OCI-M2 (cell line): ENCODE measurements around the gene MAP2K5.

Source experiments
- DNase-seq: peaks from one replicate; lab custom pipeline; 2025; ENCODE audit not compliant: unreplicated experiment; lab: John Stamatoyannopoulos, UW

The MAP2K5 gene

DNA sequence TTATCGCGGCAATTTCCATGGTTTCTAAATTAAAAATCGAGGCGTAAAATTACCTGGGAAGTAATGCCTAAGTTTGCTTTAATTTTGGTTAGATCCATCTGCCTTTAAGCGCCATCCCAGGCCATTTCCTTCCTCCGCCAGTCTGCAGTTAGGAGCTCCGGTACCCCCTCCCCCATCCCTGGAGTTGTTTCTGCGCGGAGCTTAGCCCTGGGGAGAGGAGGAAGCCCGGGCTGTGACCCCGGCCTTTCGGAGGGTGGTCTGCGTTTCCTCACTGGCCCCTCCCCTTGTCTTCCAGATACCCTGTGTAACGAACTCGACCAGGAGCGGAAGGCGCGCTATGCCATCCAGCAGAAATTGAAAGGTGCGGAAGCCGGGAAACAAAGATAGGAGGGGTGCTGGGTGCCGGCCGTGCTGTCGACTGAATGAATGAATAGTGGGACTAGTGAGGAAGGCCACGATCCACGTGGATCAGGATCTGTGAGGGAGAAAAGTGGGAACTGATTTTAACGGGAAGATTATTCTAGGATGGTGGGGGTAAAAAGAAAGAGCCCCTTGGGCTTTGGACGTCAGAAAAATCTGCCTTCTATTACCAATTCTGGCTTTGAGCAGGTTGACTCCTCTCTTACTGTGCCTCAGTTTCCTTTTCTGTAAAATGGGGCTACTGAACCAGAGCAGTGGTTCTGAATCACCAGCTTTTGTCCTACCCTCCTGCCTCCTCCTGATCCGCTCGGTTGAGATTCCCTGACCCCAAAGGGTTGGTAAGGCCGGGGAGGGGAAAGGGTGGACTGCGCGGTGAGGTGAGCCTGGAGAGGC, 290.6 kb downstream of the MAP2K5 start:
- DNase-seq: no peak

- DNase-seq: no peak
Observed at GRCh38 chr15:67833710-67834511, 291.4 kb downstream of the MAP2K5 start.

DNA sequence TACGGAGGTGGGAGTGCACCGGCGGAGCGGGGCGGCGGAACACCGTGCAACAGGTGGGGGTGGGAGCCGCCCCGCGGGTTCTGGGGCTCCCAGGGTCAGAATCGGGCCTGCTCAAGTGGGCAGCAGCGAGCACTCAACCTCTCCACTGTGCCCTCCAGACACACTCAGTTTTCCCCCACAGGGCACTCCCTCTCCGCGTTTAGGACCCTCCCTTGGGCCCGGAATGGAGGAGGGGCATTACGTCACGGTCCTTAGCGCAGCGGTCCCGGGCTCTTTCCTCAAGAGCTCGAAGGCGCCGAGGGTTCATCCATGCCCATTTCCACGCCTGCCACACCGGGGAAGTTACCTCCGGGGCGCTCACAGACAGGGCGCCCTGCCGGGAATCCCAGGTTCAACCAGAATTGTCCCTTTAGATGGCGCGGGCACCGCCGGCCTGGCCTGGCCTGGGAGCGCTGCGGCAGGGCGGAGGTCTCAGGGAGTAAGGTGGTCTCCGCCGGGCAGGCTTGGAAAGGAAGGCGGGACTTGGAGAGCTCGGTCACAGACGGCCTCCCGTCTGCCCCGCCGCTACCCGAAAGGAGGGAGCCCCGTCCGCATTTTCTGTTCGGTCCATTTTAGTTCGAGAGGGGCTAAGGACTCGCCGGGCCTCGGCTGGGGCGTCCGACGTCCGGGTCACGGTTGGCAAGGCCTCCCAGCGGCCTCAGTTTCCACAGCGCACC, 292.2 kb downstream of the MAP2K5 start:
- no peak for DNase-seq

GRCh38 chr15:67835297-67836133, 293.0 kb downstream of the MAP2K5 start:
- DNase-seq: no peak

GRCh38 chr15:67836134-67836455, 293.6 kb downstream of the MAP2K5 start:
- no peak for DNase-seq

- DNase-seq: no peak
Observed at GRCh38 chr15:67836477-67836876, 294.0 kb downstream of the MAP2K5 start.

- no peak for DNase-seq
Observed at GRCh38 chr15:67836955-67837354, 294.5 kb downstream of the MAP2K5 start.

DNA sequence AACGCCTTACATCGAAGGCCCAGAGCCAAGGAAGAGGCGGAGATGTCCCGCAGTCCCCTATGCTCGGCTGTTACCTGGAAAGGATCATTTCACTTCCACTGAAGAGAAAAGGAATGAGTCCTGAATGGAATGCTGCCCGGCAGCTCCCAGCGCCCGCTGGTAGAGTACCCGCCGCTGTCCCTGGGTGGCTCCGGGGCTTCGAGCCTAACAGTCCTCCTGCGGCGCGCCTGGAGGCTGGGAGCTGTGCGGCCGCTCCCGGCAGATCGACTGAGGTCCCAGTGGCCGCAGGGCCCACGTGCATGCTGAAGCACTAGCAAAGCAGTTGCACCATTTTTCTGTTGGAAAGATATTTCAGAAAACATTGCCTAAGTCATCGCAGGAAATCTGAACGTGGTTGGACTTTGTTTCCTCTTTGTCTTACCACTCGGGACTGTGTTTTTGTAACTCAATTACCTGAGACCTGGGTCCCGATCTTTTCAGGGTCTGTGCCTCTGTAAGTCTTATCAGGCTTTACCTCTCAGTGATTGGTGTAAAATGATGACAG, 296.4 kb downstream of the MAP2K5 start:
- no peak for DNase-seq

GRCh38 chr15:67839499-67839928, 297.0 kb downstream of the MAP2K5 start:
- DNase-seq: no peak

- DNase-seq: peak; percentile 75
Observed at GRCh38 chr15:67839929-67840748, 297.6 kb downstream of the MAP2K5 start, which contains the start of gene RNU6-1. RNU6-1 (minus strand) TSS chr15:67840045.

GRCh38 chr15:67840749-67841512, 298.4 kb downstream of the MAP2K5 start:
- no peak for DNase-seq

GRCh38 chr15:67841513-67841762, 298.9 kb downstream of the MAP2K5 start:
- DNase-seq: no peak

DNA sequence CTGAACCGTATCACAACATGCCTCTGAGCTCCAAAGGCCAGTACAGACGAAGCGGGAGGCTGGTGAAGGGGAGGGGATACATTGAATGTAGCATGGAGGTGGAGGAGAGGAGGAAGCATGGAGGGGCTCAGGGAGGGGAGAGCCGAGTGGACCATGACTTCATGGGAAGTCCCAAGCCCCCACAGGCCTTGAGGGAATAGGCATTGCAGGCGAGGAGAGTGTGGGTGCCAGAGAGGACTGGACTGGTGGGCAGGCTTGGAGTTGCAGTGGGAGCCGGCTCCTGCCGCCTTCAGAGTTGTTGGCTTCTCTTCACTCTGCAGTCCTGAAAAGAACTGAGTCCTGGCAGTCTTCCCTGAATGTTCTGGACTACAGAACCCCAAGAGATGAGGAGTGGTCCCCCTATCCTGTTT, 300.6 kb downstream of the MAP2K5 start:
- DNase-seq: no peak

- DNase-seq: no peak
Observed at GRCh38 chr15:67843571-67844387, 301.3 kb downstream of the MAP2K5 start.

DNA sequence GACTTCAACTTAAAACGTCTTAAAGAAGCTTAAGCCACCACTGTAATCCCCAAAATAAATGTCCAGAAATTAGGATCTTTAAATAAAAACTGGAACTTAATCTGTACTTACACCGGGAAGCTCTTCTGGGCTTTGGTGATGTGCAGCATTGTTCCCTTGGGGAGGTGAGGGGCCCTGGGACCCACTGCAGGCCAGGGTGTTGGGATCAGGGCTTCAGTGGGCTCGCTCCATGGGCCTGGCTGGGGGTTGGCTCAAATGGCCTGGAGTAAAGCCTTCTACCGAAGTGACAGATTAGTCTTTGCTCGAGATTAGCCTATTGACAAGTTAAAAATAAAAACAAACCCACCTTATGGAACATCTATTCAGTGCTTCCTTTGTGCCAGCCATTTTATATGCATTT, 303.5 kb downstream of the MAP2K5 start:
- DNase-seq: no peak

DNA sequence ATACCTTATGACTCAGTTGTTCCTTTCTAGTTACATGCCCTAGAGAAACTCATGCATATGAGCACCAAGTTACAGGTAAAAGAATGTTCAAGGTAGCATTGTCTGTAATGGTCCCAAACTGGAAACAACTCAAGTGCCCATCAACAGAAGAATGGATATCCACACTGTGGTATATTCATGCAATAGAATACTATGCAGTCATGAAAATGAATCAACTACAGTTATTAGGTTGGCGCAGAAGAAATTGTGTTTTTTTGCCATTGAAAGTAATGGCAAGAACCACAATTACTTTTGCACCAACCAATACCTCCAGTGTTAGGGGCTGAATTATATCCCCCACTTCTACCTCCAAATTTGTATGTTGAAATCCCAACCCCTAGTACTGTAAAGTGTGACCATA, 307.0 kb downstream of the MAP2K5 start:
- no peak for DNase-seq

- no peak for DNase-seq
Observed at GRCh38 chr15:67850336-67850735, 307.8 kb downstream of the MAP2K5 start.

DNA sequence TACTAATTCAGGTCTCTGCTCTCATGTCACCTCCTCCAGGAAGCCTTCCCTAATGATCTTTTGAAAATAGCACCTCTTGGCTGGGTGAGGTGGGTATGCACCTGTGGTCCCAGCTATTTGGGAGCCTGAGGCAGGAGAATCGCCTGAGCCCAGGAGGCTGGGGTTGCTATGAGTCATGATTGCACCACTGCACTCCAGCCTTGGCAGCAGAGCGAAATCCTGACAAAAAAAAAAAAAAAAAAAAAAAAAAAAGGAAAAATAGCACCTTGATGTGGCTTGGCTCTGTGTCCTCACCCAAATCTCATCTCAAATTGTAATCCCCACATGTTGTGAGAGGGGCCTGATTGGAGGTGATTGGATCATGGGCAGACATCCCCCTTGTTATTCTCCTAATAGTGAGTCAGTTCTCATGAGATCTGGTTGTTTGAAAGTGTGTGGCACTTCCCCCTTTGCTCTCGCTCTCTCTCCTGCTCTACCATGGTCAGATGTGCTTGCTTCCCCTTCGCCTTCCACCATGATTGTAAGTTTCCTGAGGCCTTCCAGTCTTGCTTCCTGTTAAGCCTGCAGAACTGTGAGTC, 308.6 kb downstream of the MAP2K5 start:
- no peak for DNase-seq
